Loucy (cell line): ENCODE measurements around the gene RFWD3.

Experiments used
- H2AFZ ChIP-seq: fragments of 200-600 bp; sonication (generic); 2 replicates; pipeline ENCODE4 v1.6.0; 2016; ENCODE audit warnings: antibody characterized with exemption, mild to moderate bottlenecking, low read length, moderate library complexity
- H3F3A ChIP-seq: fragments of 200-600 bp; 2 replicates; pipeline ENCODE4 v1.6.0; 2016; ENCODE audit warnings: antibody characterized with exemption, low read depth, mild to moderate bottlenecking
- H3K27me3 ChIP-seq: fragments of 200-600 bp; sonication (generic); 2 replicates; pipeline ENCODE4 v1.6.1; 2014; ENCODE audit warnings: low read length, mild to moderate bottlenecking; ENCODE audit not compliant: insufficient read depth, poor library complexity, severe bottlenecking
- H3K36me3 ChIP-seq: fragments of 200-600 bp; sonication (generic); 2 replicates; pipeline ENCODE4 v1.6.1; 2016; ENCODE audit warnings: low read length; ENCODE audit not compliant: insufficient read depth
- H3K4me1 ChIP-seq: fragments of 200-600 bp; sonication (generic); 2 replicates; pipeline ENCODE4 v1.5.1; 2014; ENCODE audit warnings: low read length, mild to moderate bottlenecking; ENCODE audit not compliant: insufficient read depth, poor library complexity, severe bottlenecking
- H3K4me2 ChIP-seq: fragments of 200-600 bp; sonication (generic); 2 replicates; pipeline ENCODE4 v1.6.0; 2014; ENCODE audit warnings: antibody characterized with exemption, low read length, low read depth, mild to moderate bottlenecking; ENCODE audit not compliant: poor library complexity, severe bottlenecking
- H3K4me3 ChIP-seq: fragments of 200-600 bp; sonication (generic); 2 replicates; pipeline ENCODE4 v1.5.1; 2014; ENCODE audit warnings: low read length, mild to moderate bottlenecking, mixed read lengths; ENCODE audit not compliant: poor library complexity, severe bottlenecking
- H3K79me2 ChIP-seq: fragments of 200-600 bp; sonication (generic); 2 replicates; pipeline ENCODE4 v1.6.1; 2014; ENCODE audit warnings: low read length; ENCODE audit not compliant: insufficient read depth
- H3K9ac ChIP-seq: fragments of 200-600 bp; sonication (generic); 2 replicates; pipeline ENCODE4 v1.6.0; 2014; ENCODE audit warnings: mild to moderate bottlenecking, low read depth, low read length, moderate library complexity; ENCODE audit not compliant: poor library complexity, severe bottlenecking
- H3K9me2 ChIP-seq: fragments of 200-600 bp; sonication (generic); replicated peaks from 2 replicates; pipeline ENCODE4 v1.6.1; 2016; ENCODE audit warnings: low read depth, low read length, mixed read lengths
- H3K9me3 ChIP-seq: fragments of 200-600 bp; sonication (generic); 2 replicates; pipeline ENCODE4 v1.6.1; 2014; ENCODE audit warnings: mild to moderate bottlenecking, antibody characterized with exemption, low read length, low read depth; ENCODE audit not compliant: insufficient read depth
- H4K20me1 ChIP-seq: fragments of 200-600 bp; sonication (generic); 2 replicates; pipeline ENCODE4 v1.6.0; 2014; ENCODE audit warnings: antibody characterized with exemption, low read length, mild to moderate bottlenecking; ENCODE audit not compliant: insufficient read depth, poor library complexity, severe bottlenecking
- EZH2phosphoT487 ChIP-seq: fragments of 200-600 bp; IDR thresholded peaks from 2 replicates; pipeline ENCODE4 v1.6.1; 2018; ENCODE audit warnings: antibody characterized with exemption, mild to moderate bottlenecking, moderate library complexity, borderline replicate concordance
- TF ChIP-seq, protein P1 (sequence below): fragments of 200-600 bp; sonication (generic); conservative IDR thresholded peaks from 2 replicates; pipeline ENCODE4 v1.5.1; 2014; ENCODE audit warnings: mild to moderate bottlenecking, antibody characterized with exemption, low read length

Gene RFWD3

DNA sequence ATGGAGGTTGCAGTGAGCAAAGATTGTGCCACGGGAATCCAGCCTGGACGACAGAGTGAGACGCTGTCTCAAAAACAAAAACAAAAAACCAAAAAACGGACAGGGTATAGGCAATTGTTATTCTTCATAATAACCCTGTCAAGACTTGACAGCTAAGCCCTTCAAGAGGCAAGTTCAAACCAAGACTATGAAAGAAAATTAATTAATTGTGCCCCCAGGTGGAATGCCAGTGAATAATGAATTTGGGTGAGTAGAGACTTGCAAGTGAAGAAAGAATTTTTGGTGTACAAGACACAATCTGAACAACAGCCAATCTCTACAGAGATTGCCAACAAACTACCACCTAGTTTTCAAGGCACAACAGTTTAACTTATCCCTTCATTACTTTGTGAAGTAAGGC, 6.3 kb downstream of the RFWD3 start:
- Histone ChIP-seq H2AFZ (no peak overlapping the region), H3K9ac (peak overlapping the region; percentile 53), H3F3A (no peaks in the 10 kb centered on the region), H3K4me2 (peak overlapping the region; percentile 81), H3K27me3 (no peaks in the 10 kb centered on the region), H3K4me3 (peak overlapping the region; percentile 90), H4K20me1 (peaks cover 100% of the 10 kb centered on the region), H3K36me3 (peaks cover 76% of the 10 kb centered on the region), H3K9me3 (no peaks in the 10 kb centered on the region), H3K79me2 (peaks cover 100% of the 10 kb centered on the region), H3K9me2 (no peaks in the 10 kb centered on the region), H3K4me1 (peaks cover 84% of the 10 kb centered on the region)
- no peak for TF ChIP-seq EZH2phosphoT487
- TF ChIP-seq, protein P1, sequence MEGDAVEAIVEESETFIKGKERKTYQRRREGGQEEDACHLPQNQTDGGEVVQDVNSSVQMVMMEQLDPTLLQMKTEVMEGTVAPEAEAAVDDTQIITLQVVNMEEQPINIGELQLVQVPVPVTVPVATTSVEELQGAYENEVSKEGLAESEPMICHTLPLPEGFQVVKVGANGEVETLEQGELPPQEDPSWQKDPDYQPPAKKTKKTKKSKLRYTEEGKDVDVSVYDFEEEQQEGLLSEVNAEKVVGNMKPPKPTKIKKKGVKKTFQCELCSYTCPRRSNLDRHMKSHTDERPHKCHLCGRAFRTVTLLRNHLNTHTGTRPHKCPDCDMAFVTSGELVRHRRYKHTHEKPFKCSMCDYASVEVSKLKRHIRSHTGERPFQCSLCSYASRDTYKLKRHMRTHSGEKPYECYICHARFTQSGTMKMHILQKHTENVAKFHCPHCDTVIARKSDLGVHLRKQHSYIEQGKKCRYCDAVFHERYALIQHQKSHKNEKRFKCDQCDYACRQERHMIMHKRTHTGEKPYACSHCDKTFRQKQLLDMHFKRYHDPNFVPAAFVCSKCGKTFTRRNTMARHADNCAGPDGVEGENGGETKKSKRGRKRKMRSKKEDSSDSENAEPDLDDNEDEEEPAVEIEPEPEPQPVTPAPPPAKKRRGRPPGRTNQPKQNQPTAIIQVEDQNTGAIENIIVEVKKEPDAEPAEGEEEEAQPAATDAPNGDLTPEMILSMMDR = 0 out of 2 replicates have a peak, but pooled peaks have one; percentile 9

DNA sequence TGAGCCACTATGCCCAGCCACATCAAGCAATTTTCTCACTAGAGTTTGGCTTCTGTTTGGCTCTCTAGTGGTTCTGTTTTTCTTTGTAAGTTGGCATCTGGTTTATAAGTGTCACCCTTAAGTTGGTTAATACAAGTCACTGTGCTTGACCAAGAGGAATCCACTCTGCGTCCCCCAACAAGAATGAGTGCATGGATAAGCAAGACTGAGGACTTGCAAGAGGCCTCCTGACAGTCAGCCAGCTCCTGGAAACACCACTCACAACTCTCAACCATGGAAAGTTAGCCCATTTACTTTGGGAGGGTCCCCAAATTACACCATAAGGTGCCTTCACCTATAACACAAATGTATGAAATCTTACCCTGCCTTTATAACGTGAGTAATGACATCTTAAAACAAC, 7.6 kb downstream of the RFWD3 start:
- H2AFZ ChIP-seq = no peak overlapping the region
- no peaks in the 10 kb centered on the region for H3K9me2 ChIP-seq
- H3K9ac ChIP-seq = no peak overlapping the region
- H3K36me3 ChIP-seq = peaks cover 76% of the 10 kb centered on the region
- H3K27me3 ChIP-seq = no peaks in the 10 kb centered on the region
- H3K9me3 ChIP-seq = no peaks in the 10 kb centered on the region
- TF ChIP-seq, protein P1 = no peak
- TF ChIP-seq EZH2phosphoT487 = no peak
- H3K79me2 ChIP-seq = peaks cover 100% of the 10 kb centered on the region
- H3F3A ChIP-seq = no peaks in the 10 kb centered on the region
- H4K20me1 ChIP-seq = peaks cover 98% of the 10 kb centered on the region
- peaks cover 81% of the 10 kb centered on the region for H3K4me1 ChIP-seq
- H3K4me2 ChIP-seq = peak overlapping the region; percentile 81
- H3K4me3 ChIP-seq = peak overlapping the region; percentile 90

DNA sequence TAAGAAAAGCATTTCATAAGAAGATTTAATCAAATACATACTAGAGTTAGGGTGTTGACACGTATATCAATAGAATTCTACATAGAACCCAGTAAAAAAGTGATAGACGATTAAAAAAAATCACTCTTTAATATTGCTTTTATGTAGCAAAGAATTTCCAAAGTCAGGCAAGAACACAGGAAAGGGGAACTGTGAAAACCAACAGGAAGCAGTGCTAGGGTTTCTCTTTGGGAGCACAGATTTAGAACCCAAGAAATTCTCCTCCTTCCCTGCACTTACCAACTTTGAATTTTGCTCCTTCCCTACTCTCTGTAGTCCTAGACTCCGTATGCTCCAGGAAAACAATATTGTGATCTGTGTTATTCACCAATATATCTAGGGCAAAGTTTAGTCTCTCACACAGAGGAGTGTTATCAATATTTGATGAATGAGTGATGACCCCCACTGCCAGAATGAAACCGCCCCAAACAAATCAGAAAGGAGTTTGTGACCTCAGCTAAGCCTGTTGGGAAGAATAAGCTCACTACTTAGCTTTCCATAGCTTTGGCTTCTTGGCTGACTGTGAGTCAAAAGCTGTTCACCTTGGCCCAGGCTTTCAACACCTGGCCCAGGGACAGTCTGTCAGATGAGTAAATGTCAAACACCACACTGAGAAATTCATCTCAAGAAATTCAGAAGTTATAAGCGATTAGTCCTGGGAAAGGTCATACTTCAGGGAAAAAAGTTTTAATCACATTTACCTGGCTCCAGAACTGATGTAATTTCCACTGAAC, 8.6 kb downstream of the RFWD3 start:
- Histone ChIP-seq H3K27me3 (no peaks in the 10 kb centered on the region), H3K4me1 (peaks cover 77% of the 10 kb centered on the region), H2AFZ (no peak overlapping the region), H3K9me2 (no peaks in the 10 kb centered on the region), H3K9me3 (no peaks in the 10 kb centered on the region), H3K79me2 (peaks cover 100% of the 10 kb centered on the region), H3K4me2 (peak overlapping the region; percentile 81), H3K4me3 (peak overlapping the region; percentile 90), H4K20me1 (peaks cover 98% of the 10 kb centered on the region), H3K9ac (peak overlapping the region; percentile 18), H3F3A (no peaks in the 10 kb centered on the region), H3K36me3 (peaks cover 73% of the 10 kb centered on the region)
- TF ChIP-seq, protein P1 = no peak
- TF ChIP-seq EZH2phosphoT487 = no peak
